NCI-H526 (cell line): Measurements from ENCODE around the gene ITPR3.

ENCODE experiments used
- DNase-seq, 2 experiments: peaks; one replicate each; lab custom pipeline; 2025; lab: John Stamatoyannopoulos, UW

ITPR3 gene

GRCh38 chr6:33700391-33701050 lies 79.4 kb downstream of the ITPR3 start:
- DNase-seq = peak; percentile 60 to 82

- DNase-seq = peak in 1 of 2 experiments; percentile 44
Measured at GRCh38 chr6:33702345-33702977, 81.3 kb downstream of the ITPR3 start.

- no peak for DNase-seq
Measured at GRCh38 chr6:33704215-33705066, 83.3 kb downstream of the ITPR3 start.

- no peak for DNase-seq
Measured at GRCh38 chr6:33705268-33705885, 84.3 kb downstream of the ITPR3 start.

GRCh38 chr6:33705955-33706725 lies 85.0 kb downstream of the ITPR3 start:
- DNase-seq = no peak

- DNase-seq = no peak
Measured at GRCh38 chr6:33707771-33708170, 86.6 kb downstream of the ITPR3 start.

GRCh38 chr6:33708516-33709204 lies 87.5 kb downstream of the ITPR3 start:
- no peak for DNase-seq

GRCh38 chr6:33709605-33710295 lies 88.6 kb downstream of the ITPR3 start:
- DNase-seq = no peak

- DNase-seq = peak in 1 of 2 experiments; percentile 25
Measured at GRCh38 chr6:33710296-33711121, 89.4 kb downstream of the ITPR3 start.

- DNase-seq = peak; percentile 98
Measured at GRCh38 chr6:33711140-33712129, 90.3 kb downstream of the ITPR3 start, which contains the start of gene UQCC2. Gene UQCC2, minus strand, starts transcription at chr6:33711700. Its CDS starts 14 bp downstream, at chr6:33711686.

GRCh38 chr6:33712914-33713313 lies 91.8 kb downstream of the ITPR3 start:
- no peak for DNase-seq

- DNase-seq = no peak
Measured at GRCh38 chr6:33713786-33714185, 92.7 kb downstream of the ITPR3 start.

GRCh38 chr6:33714385-33715040 lies 93.4 kb downstream of the ITPR3 start:
- DNase-seq = no peak

GRCh38 chr6:33716379-33716778 lies 95.3 kb downstream of the ITPR3 start:
- no peak for DNase-seq

GRCh38 chr6:33716890-33717632 lies 95.9 kb downstream of the ITPR3 start:
- no peak for DNase-seq

GRCh38 chr6:33717934-33718455 lies 96.9 kb downstream of the ITPR3 start:
- no peak for DNase-seq

GRCh38 chr6:33718713-33719112 lies 97.6 kb downstream of the ITPR3 start:
- DNase-seq = no peak
